H1 (cell line): ENCODE data around the gene BAZ2B. TPM values are rescaled to one million over a fixed set of nuclear protein-coding genes. Genes with fewer than 3 reads are reported as not detected.

ENCODE experiments used
- CTCF ChIA-PET: fragments of 300-600 bp; sonication (Branson Sonifier 250); formaldehyde crosslinking; loops from one replicate; lab custom pipeline; 2021; ENCODE audit not compliant: partially characterized antibody; lab: Charles Lee
- POLR2A ChIA-PET: fragments of 300-600 bp; sonication (Branson Sonifier 250); formaldehyde crosslinking; loops from one replicate; lab custom pipeline; 2021; ENCODE audit warnings: inconsistent platforms; ENCODE audit not compliant: partially characterized antibody; lab: Charles Lee
- DNase-seq, 2 experiments: peaks; one replicate each; pipeline versions ENCODE4 v3.0.0 to v3.0.0-alpha.2; 2010 to 2022; ENCODE audit warnings: low spot score in 2 of 2, low read depth in 1 of 2, mixed read lengths in 1 of 2
- FAIRE-seq: peaks from 2 replicates; lab custom pipeline; 2011; peaks lifted over from hg19 to GRCh38; lab: Jason Lieb, UNC
- H2AFZ ChIP-seq: 2 replicates; pipeline ENCODE4 v1.8.1; 2012; ENCODE audit warnings: low read length, inconsistent platforms
- H2AK5ac ChIP-seq: 2 replicates; pipeline ENCODE4 v1.6.1; 2013; ENCODE audit warnings: low read depth, low read length
- H2BK120ac ChIP-seq: replicated peaks from 2 replicates; pipeline ENCODE3; 2013; ENCODE audit warnings: low read depth, low read length, inconsistent platforms
- H2BK12ac ChIP-seq: 2 replicates; pipeline ENCODE4 v1.6.1; 2013; ENCODE audit warnings: low read depth, low read length
- H2BK15ac ChIP-seq: 2 replicates; pipeline ENCODE4 v1.6.1; 2013; ENCODE audit warnings: low read length
- H2BK20ac ChIP-seq: 2 replicates; pipeline ENCODE4 v1.6.1; 2013; ENCODE audit warnings: low read length
- H2BK5ac ChIP-seq: 2 replicates; pipeline ENCODE4 v1.6.1; 2013; ENCODE audit warnings: low read depth, low read length
- H3K14ac ChIP-seq: 2 replicates; pipeline ENCODE4 v1.6.1; 2013; ENCODE audit warnings: inconsistent platforms; ENCODE audit not compliant: insufficient read length
- H3K18ac ChIP-seq: 2 replicates; pipeline ENCODE4 v1.6.1; 2013; ENCODE audit warnings: low read length; ENCODE audit errors: extremely low read depth
- H3K23ac ChIP-seq: 2 replicates; pipeline ENCODE4 v1.6.1; 2013; ENCODE audit warnings: inconsistent platforms; ENCODE audit not compliant: insufficient read length
- H3K23me2 ChIP-seq: 2 replicates; pipeline ENCODE4 v1.6.1; 2013; ENCODE audit warnings: low read depth, low read length
- H3K27ac ChIP-seq: 2 replicates; pipeline ENCODE4 v1.6.1; 2011; ENCODE audit warnings: low read depth, low read length, inconsistent platforms
- H3K27me3 ChIP-seq, 4 experiments: replicated peaks in 1 of 4; 1 replicate in 1 of 4; 2 replicates in 3 of 4; pipeline versions ENCODE4 v1.6.1 to v1.8.1; 2011 to 2013; ENCODE audit warnings: low read length in 3 of 4, mild to moderate bottlenecking in 3 of 4, inconsistent platforms in 2 of 4, mixed read lengths in 2 of 4, moderate library complexity in 1 of 4; ENCODE audit not compliant: control insufficient read depth in 3 of 4, insufficient read depth in 3 of 4; ENCODE audit errors: extremely low read depth in 1 of 4
- H3K36me3 ChIP-seq, 4 experiments: 2 replicates each; pipeline versions ENCODE4 v1.6.1 to v1.8.1; 2011 to 2013; ENCODE audit warnings: mild to moderate bottlenecking in 4 of 4, low read length in 3 of 4, moderate library complexity in 2 of 4, control low read depth in 1 of 4, inconsistent platforms in 1 of 4; ENCODE audit not compliant: insufficient read depth in 4 of 4, control insufficient read depth in 2 of 4
- H3K4ac ChIP-seq: replicated peaks from 2 replicates; pipeline ENCODE3; 2013; ENCODE audit warnings: low read length, low read depth, mixed read lengths, inconsistent platforms; ENCODE audit not compliant: insufficient read length
- H3K4me1 ChIP-seq, 4 experiments: replicated peaks in 1 of 4; 1 replicate in 1 of 4; 2 replicates in 3 of 4; pipeline versions ENCODE4 v1.6.1 to v1.8.1; 2011 to 2013; ENCODE audit warnings: low read length in 3 of 4, inconsistent platforms in 2 of 4, mixed read lengths in 1 of 4; ENCODE audit not compliant: insufficient read depth in 4 of 4, control insufficient read depth in 3 of 4
- H3K4me2 ChIP-seq, 2 experiments: 2 replicates each; pipeline versions ENCODE4 v1.6.1 to v1.8.1; 2011 to 2013; ENCODE audit warnings: low read depth in 2 of 2, low read length in 2 of 2, control low read depth in 1 of 2, inconsistent platforms in 1 of 2, mild to moderate bottlenecking in 1 of 2; ENCODE audit not compliant: insufficient read depth in 1 of 2
- H3K4me3 ChIP-seq, 4 experiments: fragments of 200-600, 300-600 bp in 1 of 4; sonication (generic), shearing (Covaris generic), sonication (Bioruptor Twin) in 1 of 4; 2 replicates each; pipeline versions ENCODE4 v1.5.1 to v1.8.1; 2011 to 2016; ENCODE audit warnings: low read length in 4 of 4, low read depth in 3 of 4, control low read depth in 2 of 4, inconsistent platforms in 2 of 4, mild to moderate bottlenecking in 2 of 4, mixed read lengths in 1 of 4, moderate library complexity in 1 of 4; ENCODE audit not compliant: insufficient read depth in 2 of 4; ENCODE audit errors: extremely low read depth in 1 of 4
- H3K56ac ChIP-seq: replicated peaks from 2 replicates; pipeline ENCODE3; 2013; ENCODE audit warnings: low read depth, mild to moderate bottlenecking, mixed read lengths, low read length, inconsistent platforms; ENCODE audit not compliant: insufficient read length
- H3K79me1 ChIP-seq: 2 replicates; pipeline ENCODE4 v1.6.1; 2013; ENCODE audit warnings: low read depth, low read length, control low read depth
- H3K79me2 ChIP-seq, 2 experiments: 2 replicates each; pipeline versions ENCODE4 v1.6.1 to v1.8.1; 2012 to 2013; ENCODE audit warnings: low read length in 2 of 2, mild to moderate bottlenecking in 2 of 2, inconsistent platforms in 1 of 2; ENCODE audit not compliant: insufficient read depth in 2 of 2, control insufficient read depth in 1 of 2
- H3K9ac ChIP-seq, 4 experiments: replicated peaks in 1 of 4; 1 replicate in 1 of 4; 2 replicates in 3 of 4; pipeline versions ENCODE4 v1.6.1 to v1.8.1; 2011 to 2013; ENCODE audit warnings: low read depth in 3 of 4, low read length in 3 of 4, control low read depth in 2 of 4, mild to moderate bottlenecking in 2 of 4, moderate library complexity in 2 of 4, inconsistent platforms in 1 of 4; ENCODE audit errors: extremely low read depth in 1 of 4
- H3K9me3 ChIP-seq, 2 experiments: 2 replicates each; pipeline versions ENCODE4 v1.6.1 to v1.8.1; 2012 to 2013; ENCODE audit warnings: mild to moderate bottlenecking in 2 of 2, moderate library complexity in 2 of 2, control low read depth in 1 of 2, inconsistent platforms in 1 of 2, low read depth in 1 of 2, low read length in 1 of 2, mixed read lengths in 1 of 2; ENCODE audit not compliant: insufficient read depth in 2 of 2
- H4K20me1 ChIP-seq, 2 experiments: replicated peaks in 1 of 2; 2 replicates each; pipeline versions ENCODE3 to v1.8.1; 2011 to 2013; ENCODE audit warnings: inconsistent platforms in 2 of 2, low read length in 2 of 2, mild to moderate bottlenecking in 1 of 2; ENCODE audit not compliant: insufficient read depth in 2 of 2, control insufficient read depth in 1 of 2
- H4K5ac ChIP-seq: 2 replicates; pipeline ENCODE4 v1.6.1; 2013; ENCODE audit warnings: low read length, low read depth, mixed read lengths, inconsistent platforms; ENCODE audit not compliant: insufficient read length
- H4K8ac ChIP-seq: 2 replicates; pipeline ENCODE4 v1.8.0; 2013; ENCODE audit warnings: mild to moderate bottlenecking, moderate library complexity, low read length, inconsistent platforms; ENCODE audit not compliant: insufficient read depth; ENCODE audit errors: extremely low read depth
- H4K91ac ChIP-seq: replicated peaks from 2 replicates; pipeline ENCODE3; 2013; ENCODE audit warnings: low read length, mixed read lengths, inconsistent platforms; ENCODE audit not compliant: insufficient read length
- GTF2F1 ChIP-seq: IDR thresholded peaks from 2 replicates; pipeline ENCODE4 v1.6.1; 2012; ENCODE audit warnings: low read depth, low read length, improper control_type of control experiment, borderline replicate concordance
- PHF8 ChIP-seq: fragments of 200-600 bp; sonication (generic); conservative IDR thresholded peaks from 2 replicates; pipeline ENCODE4 v1.7.1; 2012; ENCODE audit warnings: low read depth, mild to moderate bottlenecking, inconsistent platforms, low read length, moderate library complexity
- TAF7 ChIP-seq: optimal IDR thresholded peaks from 2 replicates; pipeline ENCODE3; 2011; ENCODE audit warnings: low read depth, mild to moderate bottlenecking, inconsistent platforms, low read length, moderate library complexity, borderline replicate concordance
- ZNF274 ChIP-seq: IDR thresholded peaks from 2 replicates; pipeline ENCODE4 v1.7.0; 2012; ENCODE audit warnings: low read length, borderline replicate concordance; ENCODE audit errors: extremely low read depth
- WGBS, 2 experiments: shearing (Covaris generic) in 1 of 2; methylation state at CpG; one replicate each; pipeline versions ENCODE4 v1.1.6 to v1.1.7; 2013 to 2015; ENCODE audit warnings: low lambda C conversion rate in 2 of 2, mixed read lengths in 2 of 2, inconsistent platforms in 1 of 2, low coverage in 1 of 2, missing lambda C conversion rate in 1 of 2; ENCODE audit not compliant: insufficient replicate concordance in 2 of 2, insufficient coverage in 1 of 2, insufficient read length in 1 of 2; ENCODE audit errors: extremely low coverage in 1 of 2, missing lambda C conversion rate in 1 of 2; 5-methylcytosine and 5-hydroxymethylcytosine counted together
- polyA plus RNA-seq, 7 experiments: library from polyadenylated mRNA; depleted of rRNA in 3 of 7; stranded (reverse) in 5 of 7; unstranded in 2 of 7; fragments of >200 nt in 5 of 7; fragments of 200-250 nt in 2 of 7; gene quantifications; 1 replicate in 5 of 7; 2 replicates in 1 of 7; 4 replicates in 1 of 7; pipeline versions ENCODE4 v1.2.1 to v1.2.3, GENCODE V29; 2011 to 2013; ENCODE audit warnings: missing spikeins in 2 of 7, mixed read lengths in 2 of 7
- total RNA-seq: library from RNA; stranded (reverse); fragmentation: NEBNext Ultra II Directional; extraction: Animal tissue kit (Norgen Biotek cat#: 25700); gene quantifications from 2 replicates; pipeline ENCODE4 v1.2.1, GENCODE V29; 2021
- TF ChIP-seq, protein P1 (sequence below), 3 experiments: IDR thresholded peaks; 1 replicate in 2 of 3; 2 replicates in 1 of 3; pipeline versions ENCODE4 v1.5.1 to v1.6.1; 2011; ENCODE audit warnings: low read length in 3 of 3, mild to moderate bottlenecking in 3 of 3, inconsistent platforms in 2 of 3, low read depth in 1 of 3, moderate library complexity in 1 of 3; ENCODE audit not compliant: insufficient read depth in 1 of 3; ENCODE audit errors: control extremely low read depth in 1 of 3
- TF ChIP-seq, protein P2 (sequence below): IDR thresholded peaks from 2 replicates; pipeline ENCODE4 v1.6.1; 2012; ENCODE audit warnings: low read length, inconsistent platforms

Gene BAZ2B
- total and polyA plus RNA-seq, 2 of the 8 experiments (the other 6 are each of a cell fraction or from before 2014, with no cell fraction given) = 15.2 to 46.3 TPM

DNA sequence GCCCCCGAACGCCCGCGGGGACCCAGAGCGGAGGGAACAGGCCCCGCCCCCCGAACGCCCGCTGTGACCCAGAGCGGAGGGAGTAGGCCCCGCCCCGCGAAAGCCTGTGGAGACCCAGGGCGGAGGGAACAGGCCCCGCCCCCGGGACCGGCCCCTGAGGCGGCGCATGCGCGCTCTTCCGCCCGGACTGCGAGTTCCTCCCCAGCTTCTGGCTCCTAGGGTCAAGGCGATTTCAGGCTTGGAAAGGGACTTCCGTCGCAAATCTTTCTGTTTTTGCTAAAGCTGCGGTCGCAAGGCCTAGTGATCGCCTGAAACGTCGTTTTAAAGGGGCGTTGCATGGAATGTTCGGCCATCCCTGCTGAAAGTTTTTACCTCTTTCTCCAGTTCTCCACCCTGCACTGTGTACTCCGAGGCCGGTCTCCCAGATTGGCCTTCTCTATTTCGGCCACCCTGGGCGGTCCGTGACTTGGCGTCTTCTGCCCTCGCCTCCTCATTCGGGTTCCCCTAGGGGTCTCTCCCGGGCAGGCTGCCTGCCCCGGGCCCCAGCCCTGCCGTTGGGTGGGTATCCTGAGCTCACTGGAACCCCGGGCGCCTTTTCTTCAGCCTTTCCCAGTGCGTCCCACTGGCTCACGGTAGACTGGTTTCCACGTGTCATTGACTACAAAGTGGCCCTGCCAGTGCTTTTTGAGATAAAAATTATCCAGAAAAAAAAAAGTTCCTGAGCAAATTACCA is 329.5 kb downstream of the BAZ2B start:
- H3K27me3 ChIP-seq = no peaks in the 10 kb centered on the region; a peak in 1 of 7 replicates
- no peak overlapping the region for H2BK20ac ChIP-seq
- peak overlapping the region; percentile 98 for H4K8ac ChIP-seq
- no peak overlapping the region for H2BK120ac ChIP-seq
- POLR2A ChIA-PET = interaction anchor here (0.7 to 2.2 kb wide), 13 partner anchors 9 to 775 kb away, joined by 3 to 9 read pairs (median 3); partner anchors contain the start of gene MARCHF7
- peak overlapping the region; percentile 82 for H4K5ac ChIP-seq
- peak overlapping the region; percentile 86 for H3K27ac ChIP-seq
- H3K14ac ChIP-seq = no peak overlapping the region
- H2BK5ac ChIP-seq = peak overlapping the region; percentile 96
- DNase-seq (peak; percentile 95 to 99), FAIRE-seq (no peak)
- peak overlapping the region; percentile 84 for H3K56ac ChIP-seq
- no peaks in the 10 kb centered on the region; the same call in 1 of the 2 replicates for H3K79me1 ChIP-seq
- H3K18ac ChIP-seq = peak overlapping the region; percentile 98
- CTCF ChIA-PET = interaction anchor here (0.6 to 1.7 kb wide), 3 partner anchors 9 to 431 kb away, joined by 3 to 5 read pairs (median 4); no protein-coding TSS in a partner anchor
- H2BK12ac ChIP-seq = no peak overlapping the region
- peak overlapping the region in 3 of 4 experiments; percentile 67 to 96 (median 87); a peak in 6 of 7 replicates for H3K9ac ChIP-seq
- peak overlapping the region; percentile 100 for H2AFZ ChIP-seq
- H3K23me2 ChIP-seq = peaks cover 10% of the 10 kb centered on the region; the same call in 1 of the 2 replicates
- H3K36me3 ChIP-seq = no peaks in the 10 kb centered on the region
- H2AK5ac ChIP-seq = no peak overlapping the region
- H3K23ac ChIP-seq = no peak overlapping the region
- H3K4ac ChIP-seq = no peak overlapping the region
- no peaks in the 10 kb centered on the region for H3K9me3 ChIP-seq
- 4% methylated on average over 34 of the region's 50 CpGs; no CpG with 5 or more reads in 1 of the 2 experiments for WGBS, 2 experiments
- H3K4me1 ChIP-seq = no peaks in the 10 kb centered on the region
- peak overlapping the region; percentile 81; the same call in 1 of the 2 replicates for H2BK15ac ChIP-seq
- H4K91ac ChIP-seq = peak overlapping the region; percentile 31
- peak overlapping the region; percentile 67 to 83 (median 70) for H3K4me3 ChIP-seq
- H4K20me1 ChIP-seq = no peaks in the 10 kb centered on the region
- H3K79me2 ChIP-seq = peaks cover 0 to 7% of the 10 kb centered on the region in 2 experiments; a peak in 2 of 4 replicates
- peak overlapping the region; percentile 92 to 97 for H3K4me2 ChIP-seq
- TF ChIP-seq PHF8 = peak; percentile 30; the same call in 1 of the 2 replicates
- no peak for TF ChIP-seq ZNF274
- TF ChIP-seq, protein P1, sequence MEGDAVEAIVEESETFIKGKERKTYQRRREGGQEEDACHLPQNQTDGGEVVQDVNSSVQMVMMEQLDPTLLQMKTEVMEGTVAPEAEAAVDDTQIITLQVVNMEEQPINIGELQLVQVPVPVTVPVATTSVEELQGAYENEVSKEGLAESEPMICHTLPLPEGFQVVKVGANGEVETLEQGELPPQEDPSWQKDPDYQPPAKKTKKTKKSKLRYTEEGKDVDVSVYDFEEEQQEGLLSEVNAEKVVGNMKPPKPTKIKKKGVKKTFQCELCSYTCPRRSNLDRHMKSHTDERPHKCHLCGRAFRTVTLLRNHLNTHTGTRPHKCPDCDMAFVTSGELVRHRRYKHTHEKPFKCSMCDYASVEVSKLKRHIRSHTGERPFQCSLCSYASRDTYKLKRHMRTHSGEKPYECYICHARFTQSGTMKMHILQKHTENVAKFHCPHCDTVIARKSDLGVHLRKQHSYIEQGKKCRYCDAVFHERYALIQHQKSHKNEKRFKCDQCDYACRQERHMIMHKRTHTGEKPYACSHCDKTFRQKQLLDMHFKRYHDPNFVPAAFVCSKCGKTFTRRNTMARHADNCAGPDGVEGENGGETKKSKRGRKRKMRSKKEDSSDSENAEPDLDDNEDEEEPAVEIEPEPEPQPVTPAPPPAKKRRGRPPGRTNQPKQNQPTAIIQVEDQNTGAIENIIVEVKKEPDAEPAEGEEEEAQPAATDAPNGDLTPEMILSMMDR (IDR thresholded peaks at IDR 0.05; ENCODE audit: control extremely low read depth in 1 of 3, insufficient read depth in 1 of 3, low read depth in 1 of 3, low read length in 3 of 3) = no peak
- no peak for TF ChIP-seq GTF2F1
- TF ChIP-seq TAF7 = peak; percentile 55
- TF ChIP-seq, protein P2, sequence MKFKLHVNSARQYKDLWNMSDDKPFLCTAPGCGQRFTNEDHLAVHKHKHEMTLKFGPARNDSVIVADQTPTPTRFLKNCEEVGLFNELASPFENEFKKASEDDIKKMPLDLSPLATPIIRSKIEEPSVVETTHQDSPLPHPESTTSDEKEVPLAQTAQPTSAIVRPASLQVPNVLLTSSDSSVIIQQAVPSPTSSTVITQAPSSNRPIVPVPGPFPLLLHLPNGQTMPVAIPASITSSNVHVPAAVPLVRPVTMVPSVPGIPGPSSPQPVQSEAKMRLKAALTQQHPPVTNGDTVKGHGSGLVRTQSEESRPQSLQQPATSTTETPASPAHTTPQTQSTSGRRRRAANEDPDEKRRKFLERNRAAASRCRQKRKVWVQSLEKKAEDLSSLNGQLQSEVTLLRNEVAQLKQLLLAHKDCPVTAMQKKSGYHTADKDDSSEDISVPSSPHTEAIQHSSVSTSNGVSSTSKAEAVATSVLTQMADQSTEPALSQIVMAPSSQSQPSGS = no peak
